ENCODE data around the gene DNAH12. TPM values are rescaled to one million over a fixed set of nuclear protein-coding genes. Genes with fewer than 3 reads are reported as not detected.

The DNAH12 gene
- total and polyA plus RNA-seq, 9 of the 15 experiments (the other 6 are each of a cell fraction or from before 2014, with no cell fraction given) = 0.01 to 0.04 (median 0.01) TPM; not detected in 5

DNA sequence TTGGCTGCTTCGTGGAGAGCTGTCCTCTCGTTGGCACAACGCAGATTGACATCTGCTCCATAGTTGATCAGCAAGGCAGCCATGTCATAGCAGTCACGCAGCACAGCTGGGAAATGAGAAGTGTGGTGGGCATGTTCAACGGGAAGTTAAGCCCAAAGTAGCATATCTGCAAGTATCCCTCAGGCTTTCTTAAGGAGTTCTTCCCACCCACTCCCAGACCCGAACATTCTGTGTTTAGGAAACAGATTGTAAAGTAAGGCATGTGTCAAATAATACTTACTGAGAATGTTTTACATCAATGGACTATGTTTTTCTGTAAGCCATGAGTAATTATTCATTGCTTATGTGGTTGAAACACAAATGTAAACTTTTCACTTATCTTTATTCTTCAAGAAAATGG is 260.8 kb downstream of the DNAH12 start:
- POLR2A ChIA-PET = interaction anchor here (0.6 kb wide), 1 partner anchor 106 kb away, joined by 3 read pairs; no protein-coding TSS in a partner anchor
- no peaks in the 10 kb centered on the region for H3K27me3 ChIP-seq (ENCODE audit: control insufficient read depth in 2 of 2, insufficient read depth in 2 of 2, low read length in 2 of 2)
- no peak for DNase-seq (ENCODE audit: extremely low read depth in 1 of 4, low spot score in 3 of 4)
- no peaks in the 10 kb centered on the region for H4K20me1 ChIP-seq (replicated peaks; ENCODE audit: control insufficient read depth, insufficient read depth, low read length)
- ATAC-seq = no peak
- no TSS peak for BruUV-seq (replicated peaks)
- no peak overlapping the region for H3K4me3 ChIP-seq
- no peak overlapping the region for H3K27ac ChIP-seq (ENCODE audit: extremely low read depth, low read depth, low read length)
- in situ Hi-C loops (cut with MboI) = no loop called here
- H3K4me2 ChIP-seq (ENCODE audit: insufficient read depth, low read length) = no peak overlapping the region
- intact Hi-C loops (cut with micrococcal nuclease) = no loop called here
- H3K9me1 ChIP-seq (ENCODE audit: control insufficient read depth, insufficient read depth, low read length) = no peaks in the 10 kb centered on the region
- WGBS (ENCODE audit: insufficient coverage, low coverage, missing lambda C conversion rate) = 11% methylated on average over 3 of the region's 6 CpGs
- CTCF ChIA-PET (ENCODE audit: low intra/inter-chr PET ratio) = no interaction called here
- no peaks in the 10 kb centered on the region for H3K79me2 ChIP-seq (ENCODE audit: control insufficient read depth, insufficient read depth, low read length)
- no peaks in the 10 kb centered on the region for H3K36me3 ChIP-seq (ENCODE audit: control insufficient read depth, insufficient read depth, low read length)
- H3K9me3 ChIP-seq (replicated peaks; ENCODE audit: control insufficient read depth, insufficient read depth, low read depth, low read length) = peaks cover 4% of the 10 kb centered on the region; the same call in 1 of the 2 replicates
- no peak for FAIRE-seq
- no peak overlapping the region for H3K9ac ChIP-seq (ENCODE audit: insufficient read depth in 1 of 2, low read depth in 2 of 2, low read length in 2 of 2)
- no peak overlapping the region for H2AFZ ChIP-seq (ENCODE audit: low read depth, low read length)
- no peaks in the 10 kb centered on the region for H3K4me1 ChIP-seq (replicated peaks in 1 of 2; ENCODE audit: control insufficient read depth in 2 of 2, insufficient read depth in 2 of 2, low read length in 2 of 2)
- TF ChIP-seq, protein P1, sequence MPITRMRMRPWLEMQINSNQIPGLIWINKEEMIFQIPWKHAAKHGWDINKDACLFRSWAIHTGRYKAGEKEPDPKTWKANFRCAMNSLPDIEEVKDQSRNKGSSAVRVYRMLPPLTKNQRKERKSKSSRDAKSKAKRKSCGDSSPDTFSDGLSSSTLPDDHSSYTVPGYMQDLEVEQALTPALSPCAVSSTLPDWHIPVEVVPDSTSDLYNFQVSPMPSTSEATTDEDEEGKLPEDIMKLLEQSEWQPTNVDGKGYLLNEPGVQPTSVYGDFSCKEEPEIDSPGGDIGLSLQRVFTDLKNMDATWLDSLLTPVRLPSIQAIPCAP (CRISPR knock-in tag; IDR thresholded peaks at IDR 0.05; ENCODE audit: borderline replicate concordance) = no peak
- TF ChIP-seq MXI1 (IDR thresholded peaks at IDR 0.05; ENCODE audit: low read depth, low read length) = no peak
- no peak for TF ChIP-seq ZBED1 (IDR thresholded peaks at IDR 0.05)
- no peak for TF ChIP-seq LARP7 (IDR thresholded peaks at IDR 0.05)
- TF ChIP-seq, protein P2, sequence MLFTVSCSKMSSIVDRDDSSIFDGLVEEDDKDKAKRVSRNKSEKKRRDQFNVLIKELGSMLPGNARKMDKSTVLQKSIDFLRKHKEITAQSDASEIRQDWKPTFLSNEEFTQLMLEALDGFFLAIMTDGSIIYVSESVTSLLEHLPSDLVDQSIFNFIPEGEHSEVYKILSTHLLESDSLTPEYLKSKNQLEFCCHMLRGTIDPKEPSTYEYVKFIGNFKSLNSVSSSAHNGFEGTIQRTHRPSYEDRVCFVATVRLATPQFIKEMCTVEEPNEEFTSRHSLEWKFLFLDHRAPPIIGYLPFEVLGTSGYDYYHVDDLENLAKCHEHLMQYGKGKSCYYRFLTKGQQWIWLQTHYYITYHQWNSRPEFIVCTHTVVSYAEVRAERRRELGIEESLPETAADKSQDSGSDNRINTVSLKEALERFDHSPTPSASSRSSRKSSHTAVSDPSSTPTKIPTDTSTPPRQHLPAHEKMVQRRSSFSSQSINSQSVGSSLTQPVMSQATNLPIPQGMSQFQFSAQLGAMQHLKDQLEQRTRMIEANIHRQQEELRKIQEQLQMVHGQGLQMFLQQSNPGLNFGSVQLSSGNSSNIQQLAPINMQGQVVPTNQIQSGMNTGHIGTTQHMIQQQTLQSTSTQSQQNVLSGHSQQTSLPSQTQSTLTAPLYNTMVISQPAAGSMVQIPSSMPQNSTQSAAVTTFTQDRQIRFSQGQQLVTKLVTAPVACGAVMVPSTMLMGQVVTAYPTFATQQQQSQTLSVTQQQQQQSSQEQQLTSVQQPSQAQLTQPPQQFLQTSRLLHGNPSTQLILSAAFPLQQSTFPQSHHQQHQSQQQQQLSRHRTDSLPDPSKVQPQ (CRISPR knock-in tag; IDR thresholded peaks at IDR 0.05; ENCODE audit: borderline replicate concordance) = no peak
- TF ChIP-seq BRF1 (IDR thresholded peaks at IDR 0.05; ENCODE audit: borderline replicate concordance, extremely low read depth, insufficient read length) = no peak
- no peak for TF ChIP-seq ZNF133 (CRISPR knock-in tag; IDR thresholded peaks at IDR 0.05)
- TF ChIP-seq, protein P3, sequence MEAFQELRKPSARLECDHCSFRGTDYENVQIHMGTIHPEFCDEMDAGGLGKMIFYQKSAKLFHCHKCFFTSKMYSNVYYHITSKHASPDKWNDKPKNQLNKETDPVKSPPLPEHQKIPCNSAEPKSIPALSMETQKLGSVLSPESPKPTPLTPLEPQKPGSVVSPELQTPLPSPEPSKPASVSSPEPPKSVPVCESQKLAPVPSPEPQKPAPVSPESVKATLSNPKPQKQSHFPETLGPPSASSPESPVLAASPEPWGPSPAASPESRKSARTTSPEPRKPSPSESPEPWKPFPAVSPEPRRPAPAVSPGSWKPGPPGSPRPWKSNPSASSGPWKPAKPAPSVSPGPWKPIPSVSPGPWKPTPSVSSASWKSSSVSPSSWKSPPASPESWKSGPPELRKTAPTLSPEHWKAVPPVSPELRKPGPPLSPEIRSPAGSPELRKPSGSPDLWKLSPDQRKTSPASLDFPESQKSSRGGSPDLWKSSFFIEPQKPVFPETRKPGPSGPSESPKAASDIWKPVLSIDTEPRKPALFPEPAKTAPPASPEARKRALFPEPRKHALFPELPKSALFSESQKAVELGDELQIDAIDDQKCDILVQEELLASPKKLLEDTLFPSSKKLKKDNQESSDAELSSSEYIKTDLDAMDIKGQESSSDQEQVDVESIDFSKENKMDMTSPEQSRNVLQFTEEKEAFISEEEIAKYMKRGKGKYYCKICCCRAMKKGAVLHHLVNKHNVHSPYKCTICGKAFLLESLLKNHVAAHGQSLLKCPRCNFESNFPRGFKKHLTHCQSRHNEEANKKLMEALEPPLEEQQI (IDR thresholded peaks at IDR 0.05) = no peak
- no peak for TF ChIP-seq NRF1 (conservative IDR thresholded peaks at IDR 0.05 in 1 of 2, IDR thresholded peaks at IDR 0.05 in 1 of 2)
- TF ChIP-seq, protein P4, sequence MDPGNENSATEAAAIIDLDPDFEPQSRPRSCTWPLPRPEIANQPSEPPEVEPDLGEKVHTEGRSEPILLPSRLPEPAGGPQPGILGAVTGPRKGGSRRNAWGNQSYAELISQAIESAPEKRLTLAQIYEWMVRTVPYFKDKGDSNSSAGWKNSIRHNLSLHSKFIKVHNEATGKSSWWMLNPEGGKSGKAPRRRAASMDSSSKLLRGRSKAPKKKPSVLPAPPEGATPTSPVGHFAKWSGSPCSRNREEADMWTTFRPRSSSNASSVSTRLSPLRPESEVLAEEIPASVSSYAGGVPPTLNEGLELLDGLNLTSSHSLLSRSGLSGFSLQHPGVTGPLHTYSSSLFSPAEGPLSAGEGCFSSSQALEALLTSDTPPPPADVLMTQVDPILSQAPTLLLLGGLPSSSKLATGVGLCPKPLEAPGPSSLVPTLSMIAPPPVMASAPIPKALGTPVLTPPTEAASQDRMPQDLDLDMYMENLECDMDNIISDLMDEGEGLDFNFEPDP (CRISPR knock-in tag; IDR thresholded peaks at IDR 0.05) = no peak
